NCI-H2196 treated with DMSO at 0.1 percent for 48 hours (cell line): ENCODE results near the gene GLDN.

Source experiments
- DNase-seq: peaks from one replicate; lab custom pipeline; 2025; ENCODE audit not compliant: unreplicated experiment; lab: John Stamatoyannopoulos, UW

Gene GLDN

GRCh38 chr15:51356147-51356546, 14.7 kb downstream of the GLDN start:
- no peak for DNase-seq

GRCh38 chr15:51356983-51357382, 15.5 kb downstream of the GLDN start:
- DNase-seq = no peak

GRCh38 chr15:51359981-51360380, 18.5 kb downstream of the GLDN start:
- DNase-seq = no peak

GRCh38 chr15:51363383-51363782, 21.9 kb downstream of the GLDN start:
- DNase-seq = no peak

- no peak for DNase-seq
Measured at GRCh38 chr15:51365417-51365816, 24.0 kb downstream of the GLDN start.

- no peak for DNase-seq
Measured at GRCh38 chr15:51366071-51366470, 24.6 kb downstream of the GLDN start.

GRCh38 chr15:51366920-51367319, 25.5 kb downstream of the GLDN start:
- DNase-seq = peak; percentile 21

GRCh38 chr15:51367322-51367976, 26.0 kb downstream of the GLDN start:
- no peak for DNase-seq

- DNase-seq = no peak
Measured at GRCh38 chr15:51368307-51368706, 26.9 kb downstream of the GLDN start.

- DNase-seq = no peak
Measured at GRCh38 chr15:51368751-51369450, 27.4 kb downstream of the GLDN start.

- DNase-seq = no peak
Measured at GRCh38 chr15:51369451-51369761, 28.0 kb downstream of the GLDN start.

- DNase-seq = no peak
Measured at GRCh38 chr15:51371266-51371665, 29.8 kb downstream of the GLDN start.

GRCh38 chr15:51374131-51374530, 32.7 kb downstream of the GLDN start:
- DNase-seq = no peak

- DNase-seq = no peak
Measured at GRCh38 chr15:51375966-51376640, 34.6 kb downstream of the GLDN start.

- no peak for DNase-seq
Measured at GRCh38 chr15:51377038-51377786, 35.8 kb downstream of the GLDN start.

GRCh38 chr15:51378406-51378805, 37.0 kb downstream of the GLDN start:
- no peak for DNase-seq

GRCh38 chr15:51379390-51379789, 37.9 kb downstream of the GLDN start:
- no peak for DNase-seq

- peak; percentile 14 for DNase-seq
Measured at GRCh38 chr15:51380999-51381806, 39.7 kb downstream of the GLDN start.

- no peak for DNase-seq
Measured at GRCh38 chr15:51382787-51383186, 41.3 kb downstream of the GLDN start.

GRCh38 chr15:51386029-51386428, 44.6 kb downstream of the GLDN start:
- DNase-seq = no peak

- DNase-seq = no peak
Measured at GRCh38 chr15:51386486-51386885, 45.0 kb downstream of the GLDN start.
